Fibroblast of pulmonary artery (primary cell): ENCODE results near the gene POLR1H.

Experiments
- DNase-seq: peaks from one replicate; pipeline ENCODE4 v3.0.0-alpha.2; 2010; ENCODE audit warnings: low read depth
- H3K4me3 ChIP-seq: replicated peaks from 2 replicates; pipeline ENCODE4 v1.5.1; 2011; ENCODE audit warnings: low read depth, mild to moderate bottlenecking, control low read depth, low read length, moderate library complexity
- CTCF ChIP-seq: IDR thresholded peaks from 2 replicates; pipeline ENCODE4 v1.5.1; 2011; ENCODE audit warnings: mild to moderate bottlenecking, control low read depth, low read length, inconsistent platforms; ENCODE audit errors: missing control alignments

Gene POLR1H

GRCh38 chr6:30042476-30042875 lies 18.6 kb upstream of the POLR1H start:
- no peak for TF ChIP-seq CTCF
- DNase-seq, result no peak

GRCh38 chr6:30042914-30043313 lies 18.2 kb upstream of the POLR1H start:
- no peak for TF ChIP-seq CTCF
- H3K4me3 ChIP-seq, result no peak overlapping the region
- no peak for DNase-seq

More at GRCh38 chr6:30042476-30042875, 18.6 kb upstream of the POLR1H start:
- H3K4me3 ChIP-seq, result no peak overlapping the region

- DNase-seq, result no peak
- H3K4me3 ChIP-seq, result no peak overlapping the region
- no peak for TF ChIP-seq CTCF
These were observed 17.3 kb upstream of the POLR1H start for GRCh38 chr6:30043744-30044143.

GRCh38 chr6:30044630-30045029 lies 16.4 kb upstream of the POLR1H start:
- peak; percentile 48 for DNase-seq
- no peak for TF ChIP-seq CTCF
- H3K4me3 ChIP-seq, result no peak overlapping the region

- H3K4me3 ChIP-seq, result no peak overlapping the region
- no peak for TF ChIP-seq CTCF
- DNase-seq, result no peak
These were observed 13.8 kb upstream of the POLR1H start for GRCh38 chr6:30047220-30047619.

GRCh38 chr6:30053682-30054081 lies 7.4 kb upstream of the POLR1H start:
- H3K4me3 ChIP-seq, result no peak overlapping the region
- DNase-seq, result no peak
- no peak for TF ChIP-seq CTCF

- no peak overlapping the region for H3K4me3 ChIP-seq
- no peak for DNase-seq
- TF ChIP-seq CTCF, result no peak
These were observed 5.6 kb upstream of the POLR1H start for GRCh38 chr6:30055513-30055912.
